GM19324 (cell line): Measurements from ENCODE around the gene ACOT12.
"Not testable (repeated sequence)": the region's sequence is repeated elsewhere in the genome, so short reads cannot be mapped to it uniquely, and the experiment has no call there.

ENCODE experiments used
- ATAC-seq: cut with Tn5 transposase; IDR thresholded peaks from one replicate; pipeline ENCODE4 v1.9.1; 2021; ENCODE audit warnings: mild to moderate bottlenecking, moderate library complexity; ENCODE audit not compliant: unreplicated experiment, low FRiP score

Gene ACOT12

DNA sequence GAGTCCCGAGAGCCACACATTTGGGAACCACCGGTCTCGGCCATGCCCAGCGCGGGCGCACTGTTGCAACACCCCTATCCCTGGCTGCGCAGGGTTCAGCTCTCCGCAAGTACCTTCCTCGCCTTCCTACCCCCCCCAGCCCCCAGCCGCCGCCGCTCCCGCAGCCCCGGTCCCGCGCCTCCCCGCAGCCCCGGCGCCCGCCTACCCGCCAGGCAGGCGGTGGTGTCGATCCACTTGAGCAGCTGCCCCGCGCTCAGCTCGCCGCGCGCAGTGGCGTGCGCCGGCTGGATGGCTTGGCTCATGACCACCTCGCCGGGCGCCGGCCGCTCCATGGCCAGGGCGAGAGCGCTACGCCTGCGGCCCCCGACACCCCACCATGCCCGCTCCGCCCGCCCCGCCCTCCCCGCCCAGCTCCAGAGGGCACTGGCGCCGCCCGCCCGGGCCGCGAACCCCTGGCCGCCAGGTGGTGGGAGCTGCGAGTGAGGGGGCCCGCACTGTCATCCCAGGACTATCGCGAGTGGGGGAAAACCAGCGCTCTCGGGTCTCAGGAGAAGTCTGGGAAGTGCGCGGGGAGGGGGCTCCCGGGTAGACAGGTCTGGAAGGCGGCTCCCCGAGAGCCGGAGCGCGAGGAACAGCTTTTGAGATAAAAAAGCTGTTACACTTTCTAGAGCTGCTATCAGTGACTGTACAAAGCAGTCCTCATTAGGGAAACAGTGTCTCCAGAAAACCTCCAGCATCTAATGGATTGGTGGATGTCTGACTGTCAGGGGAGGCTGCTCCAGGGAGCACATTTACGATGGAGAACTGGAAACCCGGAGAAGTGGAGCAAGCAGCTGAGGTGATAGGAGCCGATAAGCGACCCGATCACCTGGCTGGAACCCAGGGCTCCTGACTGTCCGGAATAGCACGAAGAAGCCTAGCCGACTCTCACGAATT, at the start of gene ACOT12:
Gene ACOT12 (minus strand): TSS at position 352 of the 936 bp plus-strand sequence. CDS start 20 bp downstream, at position 332.
- ATAC-seq = no peak

DNA sequence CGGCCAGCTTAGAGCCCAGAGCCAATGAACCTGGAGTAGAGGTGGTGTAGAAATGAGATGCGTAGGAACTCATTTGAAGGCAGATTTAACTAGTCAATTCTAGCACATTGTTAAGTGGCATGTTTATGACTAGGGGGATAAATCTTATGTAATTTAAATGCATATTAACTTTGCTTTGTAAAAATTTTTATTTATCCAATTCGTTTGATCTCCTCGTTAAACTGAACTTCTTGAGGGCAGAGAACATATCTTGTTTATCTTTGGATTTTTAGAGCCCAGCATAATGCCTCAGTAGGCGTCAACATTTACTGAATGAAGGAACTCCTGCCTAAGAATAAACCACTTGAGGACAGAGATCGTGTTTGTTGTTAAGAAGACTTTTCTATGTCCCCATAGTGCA, 41.1 kb upstream of the ACOT12 start:
- no peak for ATAC-seq

DNA sequence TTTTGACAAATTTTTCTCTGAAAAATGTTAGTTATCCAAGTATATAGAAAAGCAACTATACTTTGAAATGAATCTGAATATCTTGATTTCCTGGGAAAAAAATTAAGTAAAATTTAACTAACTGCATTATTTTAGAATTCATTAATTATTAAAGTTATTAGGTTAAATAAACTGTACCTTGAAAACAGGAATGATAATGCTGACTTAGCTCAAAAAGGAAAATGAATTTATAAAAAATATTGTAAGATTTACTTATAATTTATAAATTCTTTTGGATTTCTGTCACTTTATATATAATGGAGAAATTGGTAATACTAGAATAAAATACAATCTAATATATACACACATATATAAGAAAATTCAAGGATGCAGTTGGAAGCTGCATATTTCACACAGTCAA, 36.1 kb upstream of the ACOT12 start:
- no peak for ATAC-seq

DNA sequence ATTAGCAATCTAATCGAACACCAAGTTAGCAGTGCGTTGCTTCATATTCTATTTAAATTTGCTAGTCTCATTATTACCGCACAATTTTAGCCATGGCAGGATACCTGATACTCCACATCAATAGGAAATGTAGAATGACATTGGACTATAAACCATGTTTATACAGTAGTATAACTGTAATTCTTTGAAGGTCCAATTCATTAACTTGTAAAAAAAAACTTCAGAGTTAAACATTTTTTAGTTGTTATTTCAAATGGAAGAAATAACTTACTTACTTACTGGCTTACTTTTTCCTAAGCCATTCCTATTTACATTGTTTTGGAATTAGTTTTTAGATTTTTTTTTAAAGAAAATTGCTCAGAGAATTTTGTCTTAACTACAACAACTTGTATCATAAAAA, 35.4 kb upstream of the ACOT12 start:
- no peak for ATAC-seq

DNA sequence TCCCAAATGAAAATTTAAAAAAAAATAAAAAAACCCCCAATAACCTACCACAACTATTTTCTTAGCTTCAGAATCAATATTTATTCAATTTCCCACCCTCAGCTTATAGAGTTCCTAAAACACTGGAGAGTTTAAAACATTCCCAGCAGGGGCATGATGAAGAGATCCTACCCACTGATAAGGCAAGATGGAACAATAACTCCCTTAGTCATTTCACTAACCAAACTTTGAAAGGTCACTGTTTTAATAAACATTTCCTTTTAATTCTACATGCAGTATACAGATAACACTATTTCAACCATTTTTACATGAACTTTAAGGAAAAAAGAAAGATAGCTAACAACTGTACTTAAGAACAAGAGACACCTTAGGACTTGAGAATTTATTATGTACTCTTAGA, 34.9 kb upstream of the ACOT12 start:
- no peak for ATAC-seq

DNA sequence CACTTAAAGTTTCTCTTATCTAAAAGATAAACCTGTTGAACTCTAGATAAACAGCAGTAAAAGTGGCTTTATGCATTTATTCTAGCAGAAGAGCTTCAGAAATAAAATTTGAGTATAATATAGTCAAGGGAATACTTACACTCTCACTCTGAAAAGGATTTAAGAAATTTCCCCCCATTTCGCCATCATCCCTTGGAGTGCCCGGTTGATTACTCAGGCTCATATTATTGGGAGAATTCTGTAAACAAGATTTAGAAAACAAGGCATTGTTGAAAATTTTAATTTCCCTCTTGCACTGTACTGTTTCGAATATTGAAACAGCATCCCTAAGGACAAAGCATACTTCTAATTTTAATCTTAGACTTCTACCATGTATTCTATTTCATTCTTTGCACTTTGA, 34.5 kb upstream of the ACOT12 start:
- no peak for ATAC-seq

DNA sequence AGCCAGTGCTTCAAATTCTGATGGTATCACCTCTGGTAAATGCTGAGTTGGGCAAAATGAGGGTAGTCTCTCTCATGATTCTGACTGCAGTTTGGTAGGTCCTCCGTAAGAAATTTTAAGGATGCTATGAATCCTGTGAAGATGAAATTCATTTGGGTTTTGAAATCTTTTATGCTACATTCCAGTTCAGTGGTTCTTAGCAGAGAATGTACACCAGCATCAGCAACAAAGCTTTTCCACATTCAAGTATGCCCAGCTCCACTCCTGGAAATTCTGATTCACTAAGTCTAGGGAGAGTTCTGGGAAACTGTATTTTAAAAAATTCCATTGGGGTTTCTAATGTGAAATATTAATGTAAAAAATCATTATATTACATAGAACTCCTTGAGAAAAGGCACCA, 33.6 kb upstream of the ACOT12 start:
- no peak for ATAC-seq

DNA sequence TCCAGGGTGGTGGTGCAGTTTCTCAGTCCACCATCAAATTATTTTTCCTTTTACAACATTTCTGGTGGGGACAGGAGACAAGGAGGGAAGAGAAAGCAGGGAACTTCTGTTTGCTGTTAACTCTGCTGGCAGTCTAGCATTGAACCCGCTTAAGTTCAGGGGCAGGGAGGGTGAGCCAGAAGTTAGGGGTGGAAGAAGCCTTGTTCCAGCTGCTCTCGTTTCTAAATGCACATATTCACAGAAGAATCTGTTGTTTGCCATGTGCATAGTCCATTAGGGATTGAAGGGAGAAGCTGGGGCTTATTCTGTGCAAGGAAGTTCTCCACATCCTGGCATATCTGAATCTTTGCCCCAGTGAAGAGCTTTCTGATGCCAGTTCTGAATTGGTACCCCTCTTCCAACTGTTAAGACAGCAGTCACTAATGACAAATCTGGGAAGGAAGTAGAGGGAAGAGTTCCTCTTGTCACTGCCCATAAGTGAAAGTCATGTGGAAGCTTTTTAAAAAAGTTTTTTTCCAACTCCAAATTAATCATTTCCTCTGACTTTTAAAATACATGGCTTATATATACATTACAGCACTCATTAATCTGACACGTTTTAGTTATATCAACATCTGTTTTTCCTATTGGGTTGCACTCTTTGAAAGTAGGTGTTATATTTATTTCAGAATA, 32.6 kb upstream of the ACOT12 start:
- no peak for ATAC-seq

DNA sequence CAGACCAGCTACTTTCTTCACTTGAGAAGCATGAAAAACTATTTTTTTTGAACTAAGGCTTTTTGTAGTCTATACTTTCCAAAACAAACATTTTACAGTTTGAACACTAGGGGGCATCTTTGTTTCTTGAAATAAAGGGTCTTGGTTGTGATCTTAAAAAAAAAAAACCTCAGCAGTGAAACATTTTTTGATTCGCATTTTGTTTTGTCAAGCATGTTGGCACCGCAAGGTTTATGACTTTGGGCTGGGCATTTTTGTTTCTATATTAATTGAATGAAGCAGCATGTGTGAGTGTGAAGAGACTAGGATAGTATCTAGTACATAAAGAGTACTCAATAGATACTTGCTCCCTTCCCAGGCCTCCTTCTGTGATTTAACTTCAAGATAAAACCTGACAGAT, 31.6 kb upstream of the ACOT12 start:
- no peak for ATAC-seq

DNA sequence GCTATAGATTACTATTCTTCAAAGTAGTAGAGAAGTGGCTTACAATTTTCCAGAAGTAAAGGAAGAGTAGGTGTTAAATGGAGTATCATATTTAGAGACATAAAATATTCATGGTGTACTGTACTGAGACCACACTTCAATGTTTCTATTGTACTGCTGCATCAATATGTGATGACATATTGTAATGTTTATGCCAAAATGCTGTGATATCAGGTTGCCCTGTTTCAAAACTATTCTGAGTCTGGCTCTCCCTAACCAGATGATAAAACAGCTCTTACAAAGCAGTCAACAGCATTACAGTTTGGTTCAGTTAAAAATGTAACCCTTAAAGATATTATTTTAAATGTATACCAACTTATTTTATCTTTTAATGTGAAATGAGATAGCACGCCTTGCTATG, 30.8 kb upstream of the ACOT12 start:
- ATAC-seq = no peak

DNA sequence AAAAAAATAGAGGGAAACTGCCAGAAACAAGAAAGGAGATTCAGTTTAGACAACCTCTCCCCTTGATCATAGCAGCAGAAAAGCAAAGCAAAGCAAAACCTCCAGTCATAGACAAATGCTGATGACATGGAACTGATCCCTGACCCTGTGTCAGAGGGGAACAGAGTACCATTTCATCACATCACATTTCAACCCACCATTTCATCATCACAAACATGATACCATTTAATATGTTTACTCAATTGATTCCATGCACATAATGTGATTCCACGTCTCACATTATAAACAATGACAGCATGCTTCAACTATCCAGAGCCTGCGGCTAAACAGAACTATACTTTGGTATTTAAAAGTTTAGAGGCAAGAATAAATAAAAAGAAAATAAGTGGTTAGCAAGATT, 28.7 kb upstream of the ACOT12 start:
- no peak for ATAC-seq

DNA sequence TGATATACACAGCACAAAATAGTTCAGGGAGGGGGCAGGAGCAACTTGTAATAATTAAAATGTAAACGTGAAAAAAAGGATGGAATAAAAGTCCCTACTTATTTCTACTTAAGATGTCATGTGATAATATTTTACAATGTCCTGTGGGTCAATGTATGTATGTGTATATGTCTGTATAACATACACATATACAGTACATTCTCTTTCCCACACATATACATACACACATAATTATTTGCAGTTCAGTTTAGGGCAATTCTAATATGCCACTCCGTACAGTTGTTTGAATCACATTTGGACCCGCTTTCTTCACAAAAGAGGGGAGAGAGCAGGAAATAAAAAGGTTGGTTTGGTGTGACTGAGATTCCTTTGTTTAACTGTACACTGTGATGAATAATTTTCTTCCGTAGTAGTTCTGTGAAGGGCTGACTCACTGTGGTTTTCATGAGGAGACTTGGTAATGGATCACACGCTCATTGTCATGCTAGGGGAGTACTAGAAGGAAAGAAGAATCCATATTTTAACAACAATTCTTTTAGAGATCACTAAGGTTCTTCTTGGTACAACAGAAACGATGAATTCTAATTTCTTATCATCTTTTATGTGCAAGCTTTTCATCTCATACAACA, 26.2 kb upstream of the ACOT12 start:
- no peak for ATAC-seq

DNA sequence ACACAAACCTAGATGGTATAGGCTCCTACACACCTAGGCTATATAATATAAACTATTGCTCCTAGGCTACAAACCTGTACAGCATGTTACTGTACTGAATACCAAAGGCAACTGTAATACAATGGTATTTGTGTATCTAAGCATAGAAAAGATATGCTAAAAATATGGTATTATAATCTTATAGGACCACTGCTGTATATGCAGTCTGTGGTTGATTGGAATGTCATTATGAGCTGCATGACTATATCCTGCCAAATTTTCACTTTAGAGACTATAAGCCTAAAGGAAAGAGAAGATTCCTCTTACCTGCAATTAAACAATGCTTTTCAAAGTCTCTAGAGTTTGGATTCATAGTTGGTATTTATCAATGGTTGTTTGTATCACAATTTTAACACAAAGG, 24.7 kb upstream of the ACOT12 start:
- ATAC-seq = no peak

DNA sequence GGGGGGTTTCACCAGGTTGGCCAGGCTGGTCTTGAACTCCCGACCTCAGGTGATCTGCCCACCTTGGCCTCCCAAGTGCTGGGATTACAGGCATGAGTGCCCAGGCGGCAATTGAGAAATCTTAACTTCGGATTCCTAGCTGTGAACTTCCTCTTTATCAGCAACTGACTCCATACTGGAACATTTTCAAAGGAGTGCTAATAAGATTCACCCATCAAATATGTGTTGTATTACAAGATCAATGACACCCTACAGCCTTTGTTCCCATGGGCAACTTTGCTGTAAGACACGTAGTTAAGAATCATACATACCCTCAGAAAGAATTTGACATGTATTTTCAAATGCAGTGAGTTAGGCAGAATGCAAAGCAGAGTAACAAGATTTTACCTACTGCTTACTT, 23.1 kb upstream of the ACOT12 start:
- no peak for ATAC-seq

DNA sequence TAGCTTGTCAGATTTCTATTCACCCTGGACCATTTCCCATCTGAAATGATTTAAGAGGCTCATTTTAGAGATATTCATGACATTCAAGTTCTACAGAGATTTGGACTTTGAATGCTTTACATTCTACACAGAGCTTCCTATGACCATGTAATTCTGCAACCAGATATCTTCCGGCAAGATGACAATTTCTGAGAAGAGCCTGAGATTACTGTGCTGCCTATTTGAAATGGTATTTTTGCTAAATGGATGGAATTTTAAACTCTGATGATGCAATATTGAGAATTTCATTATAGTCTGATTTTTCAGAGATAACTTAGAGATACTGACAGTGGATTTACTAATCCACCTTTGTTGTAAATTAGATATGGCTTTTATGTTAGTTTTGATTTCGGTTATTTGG, 16.0 kb upstream of the ACOT12 start:
- ATAC-seq = no peak

DNA sequence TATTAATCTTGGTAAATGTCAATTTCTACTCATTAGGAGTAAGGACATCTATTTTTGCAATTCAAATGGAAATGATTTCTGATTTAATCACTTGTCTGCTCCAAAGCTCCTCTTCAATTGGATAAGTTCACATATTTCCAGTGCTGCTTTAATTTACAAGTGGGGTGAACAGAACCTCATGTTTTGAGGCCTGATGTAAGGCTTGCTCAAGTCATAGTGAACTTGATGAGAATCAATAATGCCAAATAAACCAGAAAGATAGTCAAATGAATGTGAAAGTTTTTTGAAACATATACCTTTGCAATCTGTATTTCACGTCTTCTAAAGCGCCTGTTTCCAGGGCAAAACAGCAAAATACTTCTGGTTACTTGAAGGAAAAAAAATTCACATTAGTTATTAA, 15.4 kb upstream of the ACOT12 start:
- ATAC-seq = no peak

DNA sequence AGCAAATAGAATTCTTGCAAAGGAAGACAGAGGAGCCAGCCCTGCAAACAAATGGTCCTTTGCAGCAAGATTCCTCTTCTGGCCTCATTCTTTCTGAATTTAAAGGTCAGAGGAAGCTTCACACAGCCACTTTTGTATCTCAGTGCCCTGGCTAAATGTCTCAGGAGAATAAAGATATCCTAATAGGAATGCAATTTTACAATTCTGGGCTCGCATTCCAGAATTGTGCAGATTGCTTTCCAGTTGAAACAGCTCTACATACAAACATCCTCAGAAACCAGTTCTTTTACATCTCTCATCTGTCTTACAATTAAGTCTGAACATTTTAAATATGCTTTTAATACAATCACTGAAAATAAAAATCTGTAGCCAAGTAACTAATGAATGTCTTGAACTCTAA, 14.6 kb upstream of the ACOT12 start:
- no peak for ATAC-seq

DNA sequence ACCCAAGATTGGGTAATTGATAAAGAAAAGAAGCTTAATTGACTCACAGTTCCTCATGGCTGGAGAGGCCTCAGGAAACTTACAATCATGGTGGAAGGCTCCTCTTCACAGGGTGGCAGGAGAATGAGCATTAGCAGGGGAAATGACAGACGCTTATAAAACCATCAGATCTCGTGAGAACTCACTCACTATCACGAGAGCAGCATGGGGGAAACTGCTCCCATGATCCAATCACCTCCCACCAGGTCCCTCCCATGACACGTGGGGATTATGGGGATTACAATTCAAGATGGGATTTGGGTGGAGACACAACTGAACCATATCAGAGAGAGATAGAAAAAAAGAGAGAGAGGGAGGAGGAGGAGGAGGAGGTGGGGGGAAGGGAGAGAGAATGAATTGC, 13.9 kb upstream of the ACOT12 start:
- ATAC-seq = not testable (repeated sequence)

DNA sequence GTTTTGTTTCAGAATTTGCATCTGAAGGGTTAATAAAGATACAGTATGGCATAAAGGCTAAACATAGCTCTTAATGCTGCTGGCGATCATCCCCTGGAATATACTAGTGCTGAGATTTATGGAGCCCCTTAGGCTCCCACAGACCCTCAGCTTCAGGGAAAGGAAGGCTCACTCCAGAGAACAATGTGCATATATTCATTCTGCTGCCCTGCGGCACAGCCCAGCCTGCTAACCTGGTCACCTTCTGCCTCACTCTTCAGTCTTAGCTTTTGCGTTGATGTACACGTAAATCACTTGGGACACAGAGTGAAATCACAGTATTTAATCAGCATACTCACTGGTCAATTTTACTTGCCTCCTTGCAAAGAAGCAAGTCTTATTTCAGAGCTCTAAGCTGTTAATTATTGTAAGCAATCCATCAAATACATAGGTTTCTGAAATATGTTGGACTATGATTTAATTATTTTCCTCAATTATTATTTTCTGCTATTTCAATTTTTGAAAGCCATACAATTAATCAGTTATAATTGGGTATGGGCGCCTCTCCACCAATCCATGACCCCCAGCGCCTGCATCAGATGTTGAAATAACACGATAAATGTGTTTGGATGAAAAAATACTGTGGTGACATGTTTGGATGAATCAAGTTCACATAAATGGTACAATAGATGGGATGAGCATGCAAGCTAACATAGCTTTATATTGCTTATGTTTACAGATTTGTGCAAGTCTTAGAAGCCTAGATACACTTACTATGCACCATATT, 11.4 kb upstream of the ACOT12 start:
- ATAC-seq = no peak

DNA sequence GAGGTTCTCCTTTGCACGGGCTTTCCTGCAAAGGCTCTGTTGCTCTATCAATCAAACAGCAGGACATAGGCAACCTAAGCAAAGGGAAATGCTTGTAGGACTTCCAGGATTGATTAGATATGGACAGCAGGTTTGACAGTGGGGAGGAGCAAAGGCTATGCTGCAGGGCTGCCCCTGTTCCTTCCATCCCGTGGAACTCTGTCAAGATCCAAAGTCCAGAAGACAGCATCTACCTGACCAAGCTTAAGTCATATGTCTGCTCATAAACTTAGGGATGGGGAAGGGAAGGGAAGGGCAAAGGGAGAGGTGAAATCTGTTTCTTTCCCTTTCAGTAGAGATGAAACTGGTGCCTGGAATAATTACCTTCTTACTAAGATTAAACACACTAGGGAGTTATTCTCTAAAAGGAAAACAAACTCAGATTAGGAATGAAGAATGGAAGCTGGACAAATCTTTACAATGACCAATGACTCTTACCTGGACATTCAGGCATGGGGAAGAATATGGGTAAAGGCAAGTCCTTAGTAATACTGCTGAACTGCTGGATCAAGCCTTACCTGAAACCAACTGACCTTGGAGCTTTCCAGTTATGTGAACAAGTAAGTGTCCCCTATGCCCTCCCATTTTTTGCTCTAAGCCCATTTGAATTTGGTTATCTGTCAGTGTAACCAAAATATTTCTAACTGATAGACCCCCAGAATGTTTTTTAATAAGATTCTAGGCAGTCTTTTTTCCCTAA, 8.4 kb upstream of the ACOT12 start:
- ATAC-seq = no peak
